ENCODE data around the gene PTCHD1.

The PTCHD1 gene

GRCh38 chrX:23356189-23356588 is 21.5 kb downstream of the PTCHD1 start:
- no peak for DNase-seq

- no peak for DNase-seq
Observed at GRCh38 chrX:23364416-23364815, 29.8 kb downstream of the PTCHD1 start.

DNA sequence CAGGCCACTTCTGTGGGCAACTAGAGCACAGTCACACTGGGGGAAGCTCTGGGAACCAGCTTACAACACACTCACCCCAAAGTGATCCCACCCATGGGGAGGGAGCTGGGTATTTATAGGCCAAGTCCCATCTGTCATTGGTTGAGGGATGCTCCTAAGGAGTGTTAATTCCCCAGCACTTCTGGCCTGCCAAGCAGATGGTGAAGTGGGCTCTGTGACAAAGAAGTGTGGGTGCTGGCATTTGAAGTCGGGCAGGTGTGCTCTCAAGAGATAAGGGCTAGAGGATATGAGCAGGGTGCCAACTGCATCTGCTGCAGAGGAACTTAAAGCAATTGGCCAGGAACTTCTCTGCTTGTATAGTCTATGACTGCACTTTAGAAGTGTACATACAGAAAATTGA is 30.9 kb downstream of the PTCHD1 start:
- DNase-seq = no peak

DNA sequence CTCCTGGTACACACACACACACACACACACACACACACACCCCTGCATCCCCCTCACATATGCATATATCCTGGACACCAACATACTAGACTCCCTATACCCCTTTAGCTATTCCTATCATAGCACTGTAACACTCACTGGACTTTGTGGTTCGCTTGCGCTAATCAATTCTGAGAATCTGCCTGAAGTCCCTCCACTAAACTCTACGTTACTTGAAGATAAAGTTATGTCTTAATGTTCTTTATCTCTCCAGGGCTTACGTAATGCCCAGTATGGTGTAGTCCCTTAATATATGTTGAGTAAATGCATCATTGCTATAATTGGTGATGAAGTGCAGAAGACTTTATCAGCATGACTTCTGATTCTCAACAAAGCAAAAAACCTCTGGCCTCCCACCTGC is 32.3 kb downstream of the PTCHD1 start:
- no peak for DNase-seq

- DNase-seq = no peak
Observed at GRCh38 chrX:23369027-23369426, 34.4 kb downstream of the PTCHD1 start.

- no peak for DNase-seq
Observed at GRCh38 chrX:23372220-23372902, 37.7 kb downstream of the PTCHD1 start.

DNA sequence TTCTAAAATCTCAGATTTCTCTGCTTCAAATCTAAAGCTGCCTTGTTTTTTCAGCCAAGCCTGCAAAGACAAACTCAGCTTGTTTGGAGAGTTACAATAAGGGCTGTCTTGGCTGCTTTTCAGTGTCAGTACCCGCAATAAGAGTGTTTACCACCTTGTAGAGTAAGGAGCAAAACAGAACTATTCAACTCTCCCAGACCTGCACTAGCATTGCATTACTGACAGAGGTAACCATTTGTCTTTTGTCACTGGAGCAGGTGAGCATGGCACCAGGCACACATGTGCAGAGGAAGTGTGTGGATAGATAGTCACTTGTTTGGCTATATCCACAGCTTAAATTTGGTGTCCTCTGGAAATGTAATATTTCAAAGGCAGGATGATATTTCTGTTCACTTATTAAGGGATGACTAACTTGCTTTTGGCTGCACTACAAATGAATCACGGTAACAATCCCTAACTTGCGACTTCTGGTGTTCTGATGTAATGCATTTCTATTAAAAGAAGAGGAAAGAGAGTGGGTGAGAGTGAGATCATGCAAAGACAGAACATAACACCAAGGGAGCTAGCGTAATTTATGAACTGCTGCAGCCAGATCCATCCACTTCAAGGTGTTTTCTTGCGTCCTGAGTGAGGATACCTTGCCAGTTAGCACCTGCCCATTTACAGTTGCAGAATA is 38.6 kb downstream of the PTCHD1 start:
- no peak for DNase-seq

DNA sequence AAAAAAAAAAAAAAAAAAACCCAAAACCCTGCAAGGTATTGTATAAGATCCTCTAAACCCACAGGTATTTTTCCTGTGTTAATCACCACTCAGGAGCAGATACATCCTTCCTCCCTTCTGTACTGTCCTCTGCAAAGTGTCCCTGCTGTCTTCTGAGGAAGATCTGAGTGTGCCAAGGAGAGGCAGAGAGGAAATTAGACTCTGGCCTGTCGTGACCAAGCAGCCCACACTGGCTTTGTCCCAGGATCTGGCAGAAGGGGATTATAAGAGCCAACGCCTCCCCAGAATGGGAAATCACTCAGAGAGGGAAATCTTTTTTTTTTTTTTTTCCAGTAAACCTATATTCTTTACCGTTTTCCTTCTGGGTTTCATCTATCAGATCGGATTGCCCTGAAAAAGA is 39.6 kb downstream of the PTCHD1 start:
- DNase-seq = no peak

GRCh38 chrX:23376581-23376980 is 41.9 kb downstream of the PTCHD1 start:
- DNase-seq = no peak

DNA sequence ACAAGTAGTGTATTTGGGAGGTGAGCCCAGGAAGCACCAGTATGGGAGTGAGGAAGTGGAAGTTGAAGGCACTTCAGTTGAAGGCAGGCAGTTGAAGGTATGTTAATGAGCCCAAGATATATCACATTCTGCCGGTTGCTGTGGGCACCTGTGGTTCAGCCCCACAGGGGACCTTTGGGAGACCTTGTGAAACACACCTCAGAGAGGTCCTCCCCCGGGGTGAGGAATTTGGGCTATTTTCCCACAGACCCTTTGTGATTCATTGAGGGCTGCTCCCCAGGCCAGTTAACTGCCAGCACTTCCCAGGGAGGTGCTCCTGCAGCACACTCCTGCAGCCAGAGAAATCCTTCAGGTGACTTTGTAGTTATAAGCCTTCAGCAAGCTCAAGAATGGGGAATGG is 45.9 kb downstream of the PTCHD1 start:
- no peak for DNase-seq

GRCh38 chrX:23381099-23382087 is 46.7 kb downstream of the PTCHD1 start:
- no peak for DNase-seq

GRCh38 chrX:23382572-23382971 is 47.9 kb downstream of the PTCHD1 start:
- DNase-seq = no peak

- DNase-seq = no peak
Observed at GRCh38 chrX:23383411-23383810, 48.8 kb downstream of the PTCHD1 start.

- DNase-seq = no peak
Observed at GRCh38 chrX:23385242-23385641, 50.6 kb downstream of the PTCHD1 start.

GRCh38 chrX:23386260-23386659 is 51.6 kb downstream of the PTCHD1 start:
- no peak for DNase-seq

DNA sequence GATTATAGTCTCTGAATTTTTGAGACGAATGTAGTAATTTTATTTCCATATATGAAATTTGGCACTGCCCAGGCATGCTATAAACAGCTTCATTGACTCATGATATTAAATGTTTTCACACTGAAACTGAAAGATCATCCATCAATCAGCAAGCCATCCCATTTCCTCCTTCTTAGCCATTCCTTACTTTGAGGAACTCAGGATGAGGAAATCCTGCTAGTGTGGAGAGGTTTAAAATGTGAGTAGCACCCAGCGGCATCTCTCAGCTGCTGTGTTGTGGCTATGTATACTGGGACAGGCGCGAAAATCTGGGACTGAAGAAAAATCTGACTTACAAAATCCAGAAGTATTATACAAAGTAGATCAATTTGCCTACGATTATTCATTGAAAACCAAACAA is 52.1 kb downstream of the PTCHD1 start:
- no peak for DNase-seq

- DNase-seq = no peak
Observed at GRCh38 chrX:23387550-23388184, 53.0 kb downstream of the PTCHD1 start.

DNA sequence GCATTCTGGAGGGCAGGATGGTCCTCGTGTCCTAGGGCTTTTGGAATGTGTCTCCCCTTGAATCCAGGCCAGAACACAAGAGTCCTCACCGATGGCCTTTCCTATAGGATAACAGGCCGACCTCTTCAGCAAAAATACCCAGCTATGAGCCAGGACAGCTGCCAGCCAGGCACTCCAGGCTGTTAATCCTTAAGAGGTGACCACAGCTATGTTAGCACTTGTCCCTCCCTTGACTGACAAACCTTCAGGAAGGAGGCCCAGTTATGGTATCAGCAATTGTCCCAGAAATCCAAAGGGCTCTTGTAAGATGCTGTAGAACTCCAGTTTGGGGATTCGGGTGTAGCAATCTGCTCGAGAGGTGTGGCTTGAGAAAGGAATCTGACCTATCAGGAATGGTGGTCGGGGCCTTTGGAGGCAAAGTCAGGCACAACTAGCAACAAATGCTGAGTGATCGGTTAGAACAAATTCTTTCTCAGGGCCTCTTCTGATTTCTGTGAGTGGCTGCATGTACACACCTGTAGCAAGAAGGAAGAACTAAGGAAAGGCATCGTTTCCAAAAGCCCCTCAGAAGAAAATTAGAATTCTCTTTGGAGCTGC is 54.6 kb downstream of the PTCHD1 start:
- no peak for DNase-seq

GRCh38 chrX:23390979-23391378 is 56.3 kb downstream of the PTCHD1 start:
- no peak for DNase-seq

DNA sequence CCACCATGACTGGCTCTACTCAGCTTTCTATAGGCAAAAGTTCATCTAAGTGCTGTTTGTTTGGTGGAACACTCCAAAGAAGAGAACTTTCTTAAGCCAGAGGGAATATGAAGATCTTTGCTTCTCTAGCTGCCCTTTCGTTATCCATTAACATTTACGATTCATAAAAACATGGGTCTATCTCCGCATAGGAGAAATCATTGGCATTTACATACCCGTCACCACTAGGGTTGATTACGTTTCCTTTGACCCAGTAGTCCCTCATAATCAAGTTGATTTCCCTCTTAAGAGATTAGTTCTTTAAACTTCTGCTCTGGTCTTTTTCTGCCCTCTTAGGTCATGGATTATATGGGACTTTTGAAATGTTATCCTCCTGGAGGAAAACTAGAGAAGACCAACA is 57.5 kb downstream of the PTCHD1 start:
- DNase-seq = no peak

DNA sequence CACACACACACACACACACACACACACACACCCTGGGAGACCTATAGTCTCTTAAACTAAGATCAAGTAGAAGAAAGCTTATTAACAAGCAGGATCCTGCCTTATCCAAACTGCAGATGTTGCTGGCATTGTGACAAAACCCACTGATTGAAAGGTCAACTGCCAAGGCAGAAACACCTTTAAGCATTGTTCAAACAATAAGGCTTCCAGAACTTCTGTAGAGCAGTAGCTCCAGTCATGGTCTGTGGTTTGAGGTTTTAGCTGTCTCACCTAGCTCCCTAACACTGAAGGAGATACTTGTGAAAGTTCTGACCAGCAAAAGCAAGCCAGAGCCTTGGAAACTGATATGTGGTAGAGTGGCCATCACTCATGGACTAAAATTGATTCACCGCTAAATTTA is 59.8 kb downstream of the PTCHD1 start:
- DNase-seq = no peak

DNA sequence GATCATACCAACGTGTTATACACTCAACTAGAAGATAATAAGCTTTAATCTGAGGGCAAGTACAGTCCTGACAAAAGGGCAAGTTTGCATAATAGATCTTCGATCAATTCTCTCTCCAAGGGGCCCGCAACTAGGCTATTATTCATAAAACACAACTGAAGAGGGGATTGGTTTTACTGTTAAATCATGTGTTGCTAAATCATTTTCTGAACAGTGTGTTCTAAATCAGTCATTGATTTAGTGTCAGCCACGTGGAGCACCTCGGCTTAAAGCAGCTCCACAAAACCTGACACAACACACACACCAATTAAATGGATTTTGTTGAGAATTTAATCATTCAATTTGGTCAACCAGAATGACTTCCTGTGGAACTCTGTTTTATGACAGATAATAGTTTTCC is 61.6 kb downstream of the PTCHD1 start:
- DNase-seq = no peak

Data from right kidney (tissue), 1 donor.